H9 (cell line): ENCODE results near the gene OR13C4. TPM values are rescaled to one million over a fixed set of nuclear protein-coding genes. Genes with fewer than 3 reads are reported as not detected.

ENCODE experiments used
- DNase-seq: peaks from one replicate; pipeline ENCODE4 v3.0.0-alpha.2; 2017
- H2AFZ ChIP-seq: one replicate; pipeline ENCODE4 v1.6.1; 2013; ENCODE audit warnings: mild to moderate bottlenecking, low read length, control low read depth, moderate library complexity
- H2AK5ac ChIP-seq: 2 replicates; pipeline ENCODE4 v1.6.1; 2013; ENCODE audit warnings: low read length, control low read depth, mixed read lengths; ENCODE audit not compliant: insufficient read length
- H2BK120ac ChIP-seq: one replicate; pipeline ENCODE4 v1.6.1; 2013; ENCODE audit warnings: low read depth, mild to moderate bottlenecking, low read length, control low read depth, inconsistent platforms; ENCODE audit not compliant: poor library complexity, severe bottlenecking
- H2BK12ac ChIP-seq: 2 replicates; pipeline ENCODE4 v1.6.1; 2013; ENCODE audit warnings: low read length, control low read depth, mixed read lengths, low read depth; ENCODE audit not compliant: insufficient read length
- H2BK15ac ChIP-seq: 2 replicates; pipeline ENCODE4 v1.6.1; 2013; ENCODE audit warnings: low read depth, low read length, control low read depth
- H2BK20ac ChIP-seq: one replicate; pipeline ENCODE4 v1.6.1; 2013; ENCODE audit warnings: low read depth, mild to moderate bottlenecking, low read length, control low read depth, inconsistent platforms; ENCODE audit not compliant: poor library complexity, severe bottlenecking
- H2BK5ac ChIP-seq: 2 replicates; pipeline ENCODE4 v1.6.1; 2013; ENCODE audit warnings: low read length, control low read depth, mixed read lengths; ENCODE audit not compliant: insufficient read length
- H3K14ac ChIP-seq: 2 replicates; pipeline ENCODE4 v1.6.1; 2013; ENCODE audit warnings: low read length, control low read depth; ENCODE audit not compliant: insufficient read depth
- H3K18ac ChIP-seq: 2 replicates; pipeline ENCODE4 v1.6.1; 2013; ENCODE audit warnings: low read depth, mild to moderate bottlenecking, mixed read lengths, low read length, control low read depth; ENCODE audit not compliant: insufficient read length
- H3K23ac ChIP-seq: 2 replicates; pipeline ENCODE4 v1.6.1; 2013; ENCODE audit warnings: low read length, control low read depth, mixed read lengths, low read depth; ENCODE audit not compliant: insufficient read length
- H3K23me2 ChIP-seq: 2 replicates; pipeline ENCODE4 v1.6.1; 2013; ENCODE audit warnings: low read depth, mild to moderate bottlenecking, mixed read lengths, low read length, control low read depth; ENCODE audit not compliant: insufficient read length, poor library complexity, severe bottlenecking
- H3K27ac ChIP-seq: 2 replicates; pipeline ENCODE4 v1.5.1; 2013; ENCODE audit warnings: low read length, control low read depth, mixed read lengths, low read depth; ENCODE audit not compliant: insufficient read length
- H3K27me3 ChIP-seq: 2 replicates; pipeline ENCODE4 v1.6.1; 2013; ENCODE audit warnings: low read length, control low read depth, inconsistent platforms; ENCODE audit not compliant: insufficient read depth
- H3K4ac ChIP-seq: 2 replicates; pipeline ENCODE4 v1.6.1; 2013; ENCODE audit warnings: low read depth, mild to moderate bottlenecking, control low read depth, inconsistent platforms, low read length, moderate library complexity
- H3K4me1 ChIP-seq: 2 replicates; pipeline ENCODE4 v1.6.1; 2013; ENCODE audit warnings: low read length, control low read depth, inconsistent platforms; ENCODE audit not compliant: insufficient read depth
- H3K4me2 ChIP-seq: 2 replicates; pipeline ENCODE4 v1.6.1; 2013; ENCODE audit warnings: low read length, control low read depth, mixed read lengths; ENCODE audit not compliant: insufficient read length, insufficient read depth
- H3K56ac ChIP-seq: 2 replicates; pipeline ENCODE4 v1.6.1; 2013; ENCODE audit warnings: low read depth, mild to moderate bottlenecking, mixed read lengths, low read length, control low read depth; ENCODE audit not compliant: insufficient read length
- H3K79me1 ChIP-seq: 2 replicates; pipeline ENCODE4 v1.6.1; 2013; ENCODE audit warnings: low read depth, mild to moderate bottlenecking, moderate library complexity, low read length, control low read depth, inconsistent platforms; ENCODE audit not compliant: insufficient read depth, poor library complexity, severe bottlenecking
- H3K79me2 ChIP-seq: 2 replicates; pipeline ENCODE4 v1.6.1; 2013; ENCODE audit warnings: low read length, control low read depth, inconsistent platforms; ENCODE audit not compliant: insufficient read depth
- H3K9ac ChIP-seq: 2 replicates; pipeline ENCODE4 v1.6.1; 2013; ENCODE audit warnings: low read length, control low read depth, mixed read lengths; ENCODE audit not compliant: insufficient read length; ENCODE audit errors: extremely low read depth
- H3K9me3 ChIP-seq: one replicate; pipeline ENCODE4 v1.6.1; 2013; ENCODE audit warnings: low read depth, low read length, inconsistent platforms; ENCODE audit not compliant: control insufficient read depth
- H3T11ph ChIP-seq: one replicate; pipeline ENCODE4 v1.6.1; 2013; ENCODE audit warnings: mild to moderate bottlenecking, low read length, control low read depth, inconsistent platforms
- H4K20me1 ChIP-seq: one replicate; pipeline ENCODE4 v1.6.1; 2013; ENCODE audit not compliant: control insufficient read depth, insufficient read length, insufficient read depth
- H4K5ac ChIP-seq: 2 replicates; pipeline ENCODE4 v1.6.1; 2013; ENCODE audit warnings: low read depth, mild to moderate bottlenecking, mixed read lengths, low read length, control low read depth; ENCODE audit not compliant: insufficient read length
- H4K8ac ChIP-seq: replicated peaks from 2 replicates; pipeline ENCODE4 v1.6.1; 2013; ENCODE audit warnings: low read length, control low read depth, mixed read lengths, low read depth; ENCODE audit not compliant: insufficient read length
- H4K91ac ChIP-seq: 2 replicates; pipeline ENCODE4 v1.6.1; 2013; ENCODE audit warnings: low read depth, mild to moderate bottlenecking, moderate library complexity, mixed read lengths, low read length, control low read depth; ENCODE audit not compliant: insufficient read length
- H3K27ac Mint-ChIP-seq, 3 experiments: 2 replicates in 2 of 3; 3 replicates in 1 of 3; pipeline ENCODE4 v1.8.0; 2020 to 2021; ENCODE audit warnings: mixed read lengths in 3 of 3, mild to moderate bottlenecking in 1 of 3, moderate library complexity in 1 of 3
- H3K27me3 Mint-ChIP-seq: 2 replicates; pipeline ENCODE4 v1.8.0; 2021; ENCODE audit warnings: low read depth, mild to moderate bottlenecking, moderate library complexity, mixed read lengths
- H3K36me3 Mint-ChIP-seq, 3 experiments: 2 replicates in 2 of 3; 3 replicates in 1 of 3; pipeline ENCODE4 v1.8.0; 2020 to 2021; ENCODE audit warnings: low read depth in 3 of 3, mixed read lengths in 3 of 3; ENCODE audit not compliant: insufficient read depth in 1 of 3
- H3K4me1 Mint-ChIP-seq, 2 experiments: 2 replicates each; pipeline ENCODE4 v1.8.0; 2020; ENCODE audit warnings: mixed read lengths in 2 of 2
- H3K4me3 Mint-ChIP-seq, 2 experiments: 2 replicates in 1 of 2; 3 replicates in 1 of 2; pipeline ENCODE4 v1.8.0; 2020 to 2021; ENCODE audit warnings: mild to moderate bottlenecking in 2 of 2, mixed read lengths in 2 of 2, moderate library complexity in 1 of 2
- H3K9me3 Mint-ChIP-seq, 2 experiments: 2 replicates in 1 of 2; 3 replicates in 1 of 2; pipeline ENCODE4 v1.8.0; 2020; ENCODE audit warnings: mild to moderate bottlenecking in 2 of 2, mixed read lengths in 2 of 2, moderate library complexity in 1 of 2
- WGBS: extraction: QIAGEN DNeasy Blood & Tissue Kit; methylation state at CpG from one replicate; pipeline ENCODE4 v1.1.7; 2013; ENCODE audit warnings: missing lambda C conversion rate, low lambda C conversion rate, mixed read lengths; ENCODE audit not compliant: insufficient read length; ENCODE audit errors: extremely low coverage; 5-methylcytosine and 5-hydroxymethylcytosine counted together
- total RNA-seq: library from RNA; stranded (reverse); gene quantifications from 2 replicates; pipeline ENCODE4 v1.2.1, GENCODE V29; 2021
- TF ChIP-seq, protein P1 (sequence below): fragments of 200-600 bp; sonication (generic); conservative IDR thresholded peaks from 3 replicates; pipeline ENCODE4 v1.8.0; 2021; ENCODE audit warnings: antibody characterized with exemption, mild to moderate bottlenecking

Gene OR13C4
- total RNA-seq, 1 experiment from 2014 or later, result not detected

DNA sequence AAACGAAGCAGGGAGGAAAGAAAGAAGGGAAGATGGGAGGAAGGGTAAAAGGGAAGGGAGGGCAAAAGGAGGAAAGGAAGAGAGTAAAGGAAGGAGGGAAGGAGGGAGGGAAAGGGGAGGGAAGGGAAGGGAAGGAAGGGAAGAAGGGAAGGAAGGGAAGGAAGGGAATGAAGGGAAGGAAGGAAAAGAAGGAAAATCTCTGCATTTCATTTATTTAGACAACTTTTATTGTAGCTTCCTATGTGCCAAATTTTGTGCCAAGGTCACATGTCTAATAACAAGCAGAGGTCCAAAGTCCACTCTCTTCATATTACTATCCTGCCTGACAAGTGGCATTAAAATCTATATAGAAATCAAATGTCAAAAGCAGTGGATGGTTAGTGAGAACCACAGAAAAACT, 12.3 kb upstream of the OR13C4 start:
- H4K20me1 ChIP-seq, result no peaks in the 10 kb centered on the region
- no peak overlapping the region for H4K8ac ChIP-seq
- Mint-ChIP-seq H3K27ac (no peak overlapping the region), H3K4me1 (no peaks in the 10 kb centered on the region), H3K9me3 (no peaks in the 10 kb centered on the region), H3K4me3 (no peak overlapping the region), H3K27me3 (no peaks in the 10 kb centered on the region), H3K36me3 (no peaks in the 10 kb centered on the region)
- H3K27ac ChIP-seq, result no peak overlapping the region
- no peak overlapping the region for H2BK5ac ChIP-seq
- no peak overlapping the region for H4K5ac ChIP-seq
- no peaks in the 10 kb centered on the region for H3K79me1 ChIP-seq
- H2BK15ac ChIP-seq, result no peak overlapping the region
- H3T11ph ChIP-seq, result no peak overlapping the region
- DNase-seq, result no peak
- no peak overlapping the region for H3K56ac ChIP-seq
- H3K23ac ChIP-seq, result no peak overlapping the region
- no peak overlapping the region for H3K4ac ChIP-seq
- H2AFZ ChIP-seq, result no peak overlapping the region
- H3K9ac ChIP-seq, result no peak overlapping the region
- H4K91ac ChIP-seq, result no peak overlapping the region
- H3K18ac ChIP-seq, result no peak overlapping the region
- WGBS, result no CpG with 5 or more reads among the region's 1 CpG
- H2BK20ac ChIP-seq, result no peak overlapping the region
- no peaks in the 10 kb centered on the region for H3K23me2 ChIP-seq
- H3K4me1 ChIP-seq, result no peaks in the 10 kb centered on the region
- no peak overlapping the region for H3K14ac ChIP-seq
- H3K27me3 ChIP-seq, result no peaks in the 10 kb centered on the region
- H2BK12ac ChIP-seq, result no peak overlapping the region
- no peak overlapping the region for H3K4me2 ChIP-seq
- TF ChIP-seq, protein P1, sequence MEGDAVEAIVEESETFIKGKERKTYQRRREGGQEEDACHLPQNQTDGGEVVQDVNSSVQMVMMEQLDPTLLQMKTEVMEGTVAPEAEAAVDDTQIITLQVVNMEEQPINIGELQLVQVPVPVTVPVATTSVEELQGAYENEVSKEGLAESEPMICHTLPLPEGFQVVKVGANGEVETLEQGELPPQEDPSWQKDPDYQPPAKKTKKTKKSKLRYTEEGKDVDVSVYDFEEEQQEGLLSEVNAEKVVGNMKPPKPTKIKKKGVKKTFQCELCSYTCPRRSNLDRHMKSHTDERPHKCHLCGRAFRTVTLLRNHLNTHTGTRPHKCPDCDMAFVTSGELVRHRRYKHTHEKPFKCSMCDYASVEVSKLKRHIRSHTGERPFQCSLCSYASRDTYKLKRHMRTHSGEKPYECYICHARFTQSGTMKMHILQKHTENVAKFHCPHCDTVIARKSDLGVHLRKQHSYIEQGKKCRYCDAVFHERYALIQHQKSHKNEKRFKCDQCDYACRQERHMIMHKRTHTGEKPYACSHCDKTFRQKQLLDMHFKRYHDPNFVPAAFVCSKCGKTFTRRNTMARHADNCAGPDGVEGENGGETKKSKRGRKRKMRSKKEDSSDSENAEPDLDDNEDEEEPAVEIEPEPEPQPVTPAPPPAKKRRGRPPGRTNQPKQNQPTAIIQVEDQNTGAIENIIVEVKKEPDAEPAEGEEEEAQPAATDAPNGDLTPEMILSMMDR, result no peak
- no peaks in the 10 kb centered on the region for H3K79me2 ChIP-seq
- H3K9me3 ChIP-seq, result no peaks in the 10 kb centered on the region
- no peak overlapping the region for H2AK5ac ChIP-seq
- H2BK120ac ChIP-seq, result no peak overlapping the region
